ENCODE data around the gene SEMA5B.

DNA sequence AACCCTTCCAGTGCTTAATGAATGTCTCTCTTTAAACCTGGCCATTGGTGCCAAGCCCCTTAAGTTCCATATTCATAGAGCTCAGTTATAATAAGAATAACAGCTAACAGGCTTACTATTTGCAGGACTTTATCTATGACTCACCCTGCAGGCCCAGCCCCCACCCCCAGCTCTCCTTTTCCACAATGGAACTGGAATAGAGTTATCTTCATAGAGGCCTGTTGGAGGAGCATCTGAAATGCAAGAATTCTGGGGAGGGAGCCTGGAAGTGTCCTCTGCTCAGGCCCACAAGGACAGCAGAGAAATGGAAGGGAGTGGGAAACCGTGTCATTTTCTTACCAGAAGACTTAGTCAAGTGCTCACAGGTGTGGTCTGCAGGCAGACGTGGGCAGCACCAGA is 52.8 kb downstream of the SEMA5B start:
- TF ChIP-seq, protein P1, sequence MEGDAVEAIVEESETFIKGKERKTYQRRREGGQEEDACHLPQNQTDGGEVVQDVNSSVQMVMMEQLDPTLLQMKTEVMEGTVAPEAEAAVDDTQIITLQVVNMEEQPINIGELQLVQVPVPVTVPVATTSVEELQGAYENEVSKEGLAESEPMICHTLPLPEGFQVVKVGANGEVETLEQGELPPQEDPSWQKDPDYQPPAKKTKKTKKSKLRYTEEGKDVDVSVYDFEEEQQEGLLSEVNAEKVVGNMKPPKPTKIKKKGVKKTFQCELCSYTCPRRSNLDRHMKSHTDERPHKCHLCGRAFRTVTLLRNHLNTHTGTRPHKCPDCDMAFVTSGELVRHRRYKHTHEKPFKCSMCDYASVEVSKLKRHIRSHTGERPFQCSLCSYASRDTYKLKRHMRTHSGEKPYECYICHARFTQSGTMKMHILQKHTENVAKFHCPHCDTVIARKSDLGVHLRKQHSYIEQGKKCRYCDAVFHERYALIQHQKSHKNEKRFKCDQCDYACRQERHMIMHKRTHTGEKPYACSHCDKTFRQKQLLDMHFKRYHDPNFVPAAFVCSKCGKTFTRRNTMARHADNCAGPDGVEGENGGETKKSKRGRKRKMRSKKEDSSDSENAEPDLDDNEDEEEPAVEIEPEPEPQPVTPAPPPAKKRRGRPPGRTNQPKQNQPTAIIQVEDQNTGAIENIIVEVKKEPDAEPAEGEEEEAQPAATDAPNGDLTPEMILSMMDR (conservative IDR thresholded peaks at IDR 0.05; ENCODE audit: low read length) = no peak
- TF ChIP-seq EZH2phosphoT487 (IDR thresholded peaks at IDR 0.05; ENCODE audit: borderline replicate concordance, low read depth, low read length) = no peak
